GM13976 (cell line): ENCODE measurements around the gene TBCK.

Experiments used
- DNase-seq: peaks from one replicate; pipeline ENCODE4 v3.0.0; 2012; ENCODE audit warnings: low spot score
- in situ Hi-C: fragments of 300-500 bp; cut with MboI; formaldehyde crosslinking; loops from one replicate; pipeline ENCODE4 v1.12.0; 2022; ENCODE audit warnings: low sequenced_read_pairs, mixed read lengths, inconsistent platforms; ENCODE audit not compliant: unreplicated experiment
- TF ChIP-seq, protein P1 (sequence below): IDR thresholded peaks from 2 replicates; pipeline ENCODE4 v1.5.1; 2012; ENCODE audit warnings: borderline replicate concordance, mild to moderate bottlenecking; ENCODE audit not compliant: insufficient read depth; ENCODE audit errors: extremely low read depth, missing control alignments, control extremely low read depth

The TBCK gene

DNA sequence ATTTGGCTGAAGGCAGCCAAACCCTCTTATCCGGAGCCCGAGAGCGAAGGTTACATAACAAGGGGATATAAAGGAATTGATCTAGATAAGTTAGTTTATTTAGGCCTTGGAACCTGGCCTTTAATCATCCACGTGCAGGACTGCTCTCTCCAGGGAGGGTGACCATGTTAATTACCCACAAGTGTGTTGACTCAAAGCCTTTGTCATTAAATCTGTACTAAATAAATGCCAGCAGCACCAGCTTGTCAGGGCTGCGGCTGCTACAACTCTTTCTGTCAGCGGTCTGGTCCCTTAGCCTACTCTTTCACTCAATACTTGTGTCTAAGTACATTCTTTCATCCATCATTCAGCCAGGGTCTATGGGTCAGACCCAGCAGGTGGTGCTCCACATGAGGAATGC is 206.1 kb downstream of the TBCK start:
- DNase-seq: no peak
- in situ Hi-C loops: no loop called here
- TF ChIP-seq, protein P1, sequence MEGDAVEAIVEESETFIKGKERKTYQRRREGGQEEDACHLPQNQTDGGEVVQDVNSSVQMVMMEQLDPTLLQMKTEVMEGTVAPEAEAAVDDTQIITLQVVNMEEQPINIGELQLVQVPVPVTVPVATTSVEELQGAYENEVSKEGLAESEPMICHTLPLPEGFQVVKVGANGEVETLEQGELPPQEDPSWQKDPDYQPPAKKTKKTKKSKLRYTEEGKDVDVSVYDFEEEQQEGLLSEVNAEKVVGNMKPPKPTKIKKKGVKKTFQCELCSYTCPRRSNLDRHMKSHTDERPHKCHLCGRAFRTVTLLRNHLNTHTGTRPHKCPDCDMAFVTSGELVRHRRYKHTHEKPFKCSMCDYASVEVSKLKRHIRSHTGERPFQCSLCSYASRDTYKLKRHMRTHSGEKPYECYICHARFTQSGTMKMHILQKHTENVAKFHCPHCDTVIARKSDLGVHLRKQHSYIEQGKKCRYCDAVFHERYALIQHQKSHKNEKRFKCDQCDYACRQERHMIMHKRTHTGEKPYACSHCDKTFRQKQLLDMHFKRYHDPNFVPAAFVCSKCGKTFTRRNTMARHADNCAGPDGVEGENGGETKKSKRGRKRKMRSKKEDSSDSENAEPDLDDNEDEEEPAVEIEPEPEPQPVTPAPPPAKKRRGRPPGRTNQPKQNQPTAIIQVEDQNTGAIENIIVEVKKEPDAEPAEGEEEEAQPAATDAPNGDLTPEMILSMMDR: no peak

DNA sequence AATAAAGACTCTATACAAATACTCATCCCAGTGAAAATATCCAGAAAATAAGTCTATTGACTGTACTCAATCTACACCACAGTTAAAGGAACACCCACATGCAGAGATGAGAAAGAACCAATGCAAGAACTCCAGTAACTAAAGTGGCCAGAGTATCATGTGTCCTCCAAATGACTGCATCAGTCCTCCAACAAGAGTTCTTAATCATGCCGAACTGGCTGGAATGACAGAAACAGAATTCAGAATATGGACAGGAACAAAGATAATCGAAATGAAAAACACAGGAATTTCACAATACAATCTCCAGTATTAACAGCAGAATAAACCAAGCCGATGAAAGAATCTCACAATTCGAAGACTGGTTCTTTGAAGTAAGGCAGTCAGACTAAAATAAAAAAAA is 210.3 kb downstream of the TBCK start:
- TF ChIP-seq, protein P1: no peak
- no peak for DNase-seq
- in situ Hi-C loops: no loop called here

DNA sequence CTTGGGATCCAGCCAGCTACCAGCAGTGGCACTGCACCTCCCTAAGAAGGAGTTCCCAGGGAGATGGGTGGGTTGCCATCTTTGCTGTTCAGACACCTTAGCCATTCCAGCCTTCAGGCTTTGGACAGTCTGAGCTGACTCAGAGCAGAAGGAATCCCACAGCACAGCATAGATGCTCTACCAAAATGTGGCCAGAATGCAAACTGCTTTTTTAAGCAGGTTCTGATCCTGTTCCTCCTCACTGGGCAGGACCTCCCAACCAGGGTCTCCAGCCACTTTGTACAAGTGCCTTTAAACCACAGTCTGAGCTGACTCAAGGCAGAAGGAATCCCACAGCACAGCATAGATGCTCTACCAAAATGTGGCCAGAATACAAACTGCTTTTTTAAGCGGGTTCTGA is 211.7 kb downstream of the TBCK start:
- TF ChIP-seq, protein P1: no peak
- in situ Hi-C loops: no loop called here
- DNase-seq: no peak

DNA sequence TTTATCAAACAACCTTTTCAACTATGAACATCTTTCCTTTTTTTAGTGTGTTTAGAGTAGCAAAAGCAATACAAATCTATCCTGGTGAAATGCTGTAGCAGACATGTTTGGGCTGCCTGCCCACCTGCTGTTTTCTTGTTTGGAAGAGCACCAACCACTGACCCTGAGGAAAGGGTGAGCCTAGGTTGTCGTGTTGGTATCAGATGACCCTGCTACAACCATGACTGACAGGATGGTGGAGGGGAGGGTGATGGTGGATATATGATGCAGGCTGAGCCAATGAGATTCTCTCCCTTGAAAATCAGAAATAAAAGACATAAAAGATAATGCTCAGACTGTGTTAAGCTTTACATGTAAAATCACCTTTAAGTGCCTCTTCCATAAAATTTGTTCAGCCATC is 219.6 kb downstream of the TBCK start:
- TF ChIP-seq, protein P1: no peak

DNA sequence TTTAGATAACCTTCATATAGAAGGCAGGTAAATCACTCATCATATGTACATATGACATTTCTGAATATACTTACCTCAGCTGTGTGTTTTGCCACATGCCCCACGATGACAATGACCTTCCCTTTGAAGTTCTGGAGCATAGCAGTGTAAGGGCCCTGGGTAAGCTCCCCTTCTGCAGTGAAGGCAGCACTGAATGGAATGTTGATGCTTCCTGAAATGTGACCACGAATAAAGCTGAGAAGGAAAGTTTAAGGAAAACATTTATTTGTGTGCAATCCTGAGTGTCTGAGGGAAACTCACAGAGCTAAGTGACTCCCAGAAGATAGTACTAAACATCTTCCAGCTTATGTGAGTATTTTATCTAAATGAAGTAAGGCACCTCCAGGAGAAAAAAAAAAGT is 220.6 kb downstream of the TBCK start:
- TF ChIP-seq, protein P1: no peak
- in situ Hi-C loops: no loop called here
- no peak for DNase-seq

More for the DNA sequence above, 219.6 kb downstream of the TBCK start:
- no peak for DNase-seq
- in situ Hi-C loops: no loop called here

DNA sequence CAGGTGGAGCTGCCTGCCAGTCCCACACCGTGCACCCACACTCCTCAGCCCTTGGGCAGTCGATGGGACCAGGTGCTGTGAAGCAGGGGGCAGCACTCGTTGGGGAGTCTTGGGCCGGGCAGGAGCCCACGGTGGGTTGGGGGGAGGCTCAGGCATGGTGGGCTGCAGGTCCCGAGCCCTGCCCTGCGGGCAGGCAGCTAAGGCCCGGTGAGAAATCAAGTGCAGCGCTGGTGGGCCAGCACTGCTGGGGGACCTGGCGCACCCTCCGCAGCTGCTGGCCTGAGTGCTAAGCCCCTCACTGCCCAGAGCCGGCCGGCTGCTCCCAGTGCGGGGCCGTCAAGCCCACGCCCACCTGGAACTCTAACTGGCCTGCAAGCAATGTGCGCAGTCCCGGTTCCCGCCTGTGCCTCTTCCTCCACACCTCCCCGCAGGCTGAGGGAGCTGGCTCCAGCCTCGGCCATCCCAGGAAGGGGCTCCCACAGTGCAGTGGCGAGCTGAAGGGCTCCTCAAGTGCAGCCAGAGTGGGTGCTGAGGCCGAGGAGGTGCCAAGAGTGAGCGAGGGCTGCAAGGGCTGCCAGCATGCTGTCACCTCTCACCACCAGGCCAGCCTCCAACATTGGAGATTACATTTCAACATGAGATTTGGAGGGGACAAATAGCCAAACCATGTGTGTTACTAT is 223.5 kb downstream of the TBCK start:
- no peak for DNase-seq
- in situ Hi-C loops: no loop called here
- TF ChIP-seq, protein P1: no peak
